ENCODE measurements around the gene SCMH1.
"Not testable (repeated sequence)": the region's sequence is repeated elsewhere in the genome, so short reads cannot be mapped to it uniquely, and the experiment has no call there.

SCMH1 gene

DNA sequence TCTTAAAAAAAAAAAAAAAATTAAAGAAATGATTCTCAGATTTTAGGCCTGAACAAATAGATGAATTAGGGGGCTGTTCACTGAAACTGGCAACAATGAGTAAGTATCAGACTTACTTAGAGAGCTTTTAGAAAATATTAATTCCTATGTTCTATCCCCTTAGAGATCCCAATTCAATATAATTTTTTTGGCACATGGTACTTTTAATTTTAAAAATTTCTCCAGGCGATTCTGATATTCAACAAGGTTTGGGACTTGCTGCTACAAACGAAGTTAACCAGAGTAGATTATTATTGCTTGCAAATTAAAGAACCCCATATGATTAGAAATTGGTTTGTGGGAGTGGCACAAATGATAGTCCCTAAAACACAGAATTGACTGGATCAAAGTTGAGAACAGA is 11.4 kb downstream of the SCMH1 start:
- H3F3A ChIP-seq (ENCODE audit: control insufficient read depth, insufficient read depth): no peaks in the 10 kb centered on the region
- H3K4me2 ChIP-seq (ENCODE audit: low read length): no peak overlapping the region
- no peaks in the 10 kb centered on the region for H3K4me1 ChIP-seq (ENCODE audit: control insufficient read depth, low read length)
- H3K27ac ChIP-seq (ENCODE audit: low read depth, low read length): no peak overlapping the region
- H3K27me3 ChIP-seq (ENCODE audit: control insufficient read depth, low read length): no peaks in the 10 kb centered on the region
- H3K4me3 ChIP-seq (ENCODE audit: low read length): no peak overlapping the region
- peaks cover 97% of the 10 kb centered on the region for H3K79me2 ChIP-seq (ENCODE audit: control insufficient read depth, low read length)
- peaks cover 10% of the 10 kb centered on the region; the same call in 1 of the 2 replicates for H4K20me1 ChIP-seq (ENCODE audit: control insufficient read depth, insufficient read depth, low read depth, low read length)
- TF ChIP-seq EZH2phosphoT487 (IDR thresholded peaks at IDR 0.05; ENCODE audit: borderline replicate concordance, low read length): no peak
- TF ChIP-seq, protein P1, sequence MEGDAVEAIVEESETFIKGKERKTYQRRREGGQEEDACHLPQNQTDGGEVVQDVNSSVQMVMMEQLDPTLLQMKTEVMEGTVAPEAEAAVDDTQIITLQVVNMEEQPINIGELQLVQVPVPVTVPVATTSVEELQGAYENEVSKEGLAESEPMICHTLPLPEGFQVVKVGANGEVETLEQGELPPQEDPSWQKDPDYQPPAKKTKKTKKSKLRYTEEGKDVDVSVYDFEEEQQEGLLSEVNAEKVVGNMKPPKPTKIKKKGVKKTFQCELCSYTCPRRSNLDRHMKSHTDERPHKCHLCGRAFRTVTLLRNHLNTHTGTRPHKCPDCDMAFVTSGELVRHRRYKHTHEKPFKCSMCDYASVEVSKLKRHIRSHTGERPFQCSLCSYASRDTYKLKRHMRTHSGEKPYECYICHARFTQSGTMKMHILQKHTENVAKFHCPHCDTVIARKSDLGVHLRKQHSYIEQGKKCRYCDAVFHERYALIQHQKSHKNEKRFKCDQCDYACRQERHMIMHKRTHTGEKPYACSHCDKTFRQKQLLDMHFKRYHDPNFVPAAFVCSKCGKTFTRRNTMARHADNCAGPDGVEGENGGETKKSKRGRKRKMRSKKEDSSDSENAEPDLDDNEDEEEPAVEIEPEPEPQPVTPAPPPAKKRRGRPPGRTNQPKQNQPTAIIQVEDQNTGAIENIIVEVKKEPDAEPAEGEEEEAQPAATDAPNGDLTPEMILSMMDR (IDR thresholded peaks at IDR 0.05; ENCODE audit: low read depth, low read length, poor library complexity, severe bottlenecking): no peak
- H3K9me2 ChIP-seq (replicated peaks; ENCODE audit: control insufficient read depth, low read length): no peaks in the 10 kb centered on the region
- peaks cover 37% of the 10 kb centered on the region for H3K36me3 ChIP-seq (ENCODE audit: control insufficient read depth, low read length)
- H3K9me3 ChIP-seq (ENCODE audit: control insufficient read depth, insufficient read depth, low read length): no peaks in the 10 kb centered on the region

DNA sequence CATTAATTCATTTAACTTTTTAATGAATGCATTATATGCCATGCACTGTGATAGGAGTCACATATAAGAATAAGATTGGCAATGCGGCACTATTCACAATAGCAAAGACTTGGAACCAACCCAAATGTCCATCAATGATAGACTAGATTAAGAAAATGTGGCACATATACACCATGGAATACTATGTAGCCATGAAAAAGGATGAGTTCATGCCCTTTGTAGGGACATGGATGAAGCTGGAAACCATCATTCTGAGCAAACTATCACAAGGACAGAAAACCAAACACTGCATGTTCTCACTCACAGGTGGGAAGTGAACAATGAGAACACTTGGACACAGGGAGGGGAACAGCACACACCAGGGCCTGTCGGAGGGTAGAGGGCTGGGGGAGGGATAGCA is 12.9 kb downstream of the SCMH1 start:
- H4K20me1 ChIP-seq (ENCODE audit: control insufficient read depth, insufficient read depth, low read depth, low read length): peaks cover 10% of the 10 kb centered on the region; the same call in 1 of the 2 replicates
- peaks cover 98% of the 10 kb centered on the region for H3K79me2 ChIP-seq (ENCODE audit: control insufficient read depth, low read length)
- not testable (repeated sequence) for H3K4me2 ChIP-seq (ENCODE audit: low read length); H3K27me3 ChIP-seq (ENCODE audit: control insufficient read depth, low read length); H3K9me2 ChIP-seq (replicated peaks; ENCODE audit: control insufficient read depth, low read length); H3K4me3 ChIP-seq (ENCODE audit: low read length); H3F3A ChIP-seq (ENCODE audit: control insufficient read depth, insufficient read depth); H3K4me1 ChIP-seq (ENCODE audit: control insufficient read depth, low read length); H3K27ac ChIP-seq (ENCODE audit: low read depth, low read length); H3K9me3 ChIP-seq (ENCODE audit: control insufficient read depth, insufficient read depth, low read length)
- H3K36me3 ChIP-seq (ENCODE audit: control insufficient read depth, low read length): peaks cover 44% of the 10 kb centered on the region

GRCh38 chr1:41226815-41227434 is 15.2 kb downstream of the SCMH1 start:
- H3K4me3 ChIP-seq (ENCODE audit: low read length): no peak overlapping the region
- peaks cover 41% of the 10 kb centered on the region for H3K36me3 ChIP-seq (ENCODE audit: control insufficient read depth, low read length)
- H3K27me3 ChIP-seq (ENCODE audit: control insufficient read depth, low read length): no peaks in the 10 kb centered on the region
- 0 out of 2 replicates have a peak, but pooled peaks cover 3% of the 10 kb centered on the region for H4K20me1 ChIP-seq (ENCODE audit: control insufficient read depth, insufficient read depth, low read depth, low read length)
- peaks cover 98% of the 10 kb centered on the region for H3K79me2 ChIP-seq (ENCODE audit: control insufficient read depth, low read length)
- no peaks in the 10 kb centered on the region for H3F3A ChIP-seq (ENCODE audit: control insufficient read depth, insufficient read depth)
- no peaks in the 10 kb centered on the region for H3K9me2 ChIP-seq (replicated peaks; ENCODE audit: control insufficient read depth, low read length)
- H3K27ac ChIP-seq (ENCODE audit: low read depth, low read length): no peak overlapping the region
- TF ChIP-seq, protein P1 (IDR thresholded peaks at IDR 0.05; ENCODE audit: low read depth, low read length, poor library complexity, severe bottlenecking): no peak
- TF ChIP-seq EZH2phosphoT487 (IDR thresholded peaks at IDR 0.05; ENCODE audit: borderline replicate concordance, low read length): no peak
- no peaks in the 10 kb centered on the region for H3K9me3 ChIP-seq (ENCODE audit: control insufficient read depth, insufficient read depth, low read length)
- no peak overlapping the region for H3K4me2 ChIP-seq (ENCODE audit: low read length)
- no peaks in the 10 kb centered on the region for H3K4me1 ChIP-seq (ENCODE audit: control insufficient read depth, low read length)

- Histone ChIP-seq H3K27ac (ENCODE audit: low read depth, low read length) (no peak overlapping the region), H4K20me1 (ENCODE audit: control insufficient read depth, insufficient read depth, low read depth, low read length) (0 out of 2 replicates have a peak, but pooled peaks cover 3% of the 10 kb centered on the region), H3K9me2 (replicated peaks; ENCODE audit: control insufficient read depth, low read length) (no peaks in the 10 kb centered on the region), H3K79me2 (ENCODE audit: control insufficient read depth, low read length) (peaks cover 97% of the 10 kb centered on the region), H3K4me1 (ENCODE audit: control insufficient read depth, low read length) (no peaks in the 10 kb centered on the region), H3K4me3 (ENCODE audit: low read length) (no peak overlapping the region), H3F3A (ENCODE audit: control insufficient read depth, insufficient read depth) (no peaks in the 10 kb centered on the region), H3K36me3 (ENCODE audit: control insufficient read depth, low read length) (peaks cover 45% of the 10 kb centered on the region), H3K9me3 (ENCODE audit: control insufficient read depth, insufficient read depth, low read length) (peaks cover 3% of the 10 kb centered on the region; the same call in 1 of the 2 replicates), H3K27me3 (ENCODE audit: control insufficient read depth, low read length) (no peaks in the 10 kb centered on the region), H3K4me2 (ENCODE audit: low read length) (no peak overlapping the region)
- TF ChIP-seq EZH2phosphoT487 (IDR thresholded peaks at IDR 0.05; ENCODE audit: borderline replicate concordance, low read length): no peak
- TF ChIP-seq, protein P1 (IDR thresholded peaks at IDR 0.05; ENCODE audit: low read depth, low read length, poor library complexity, severe bottlenecking): no peak
Measured at GRCh38 chr1:41225495-41225894, 16.6 kb downstream of the SCMH1 start.
